ENCODE results near the gene GNAI2.
"Not testable (repeated sequence)": the region's sequence is repeated elsewhere in the genome, so short reads cannot be mapped to it uniquely, and the experiment has no call there.

Gene GNAI2

DNA sequence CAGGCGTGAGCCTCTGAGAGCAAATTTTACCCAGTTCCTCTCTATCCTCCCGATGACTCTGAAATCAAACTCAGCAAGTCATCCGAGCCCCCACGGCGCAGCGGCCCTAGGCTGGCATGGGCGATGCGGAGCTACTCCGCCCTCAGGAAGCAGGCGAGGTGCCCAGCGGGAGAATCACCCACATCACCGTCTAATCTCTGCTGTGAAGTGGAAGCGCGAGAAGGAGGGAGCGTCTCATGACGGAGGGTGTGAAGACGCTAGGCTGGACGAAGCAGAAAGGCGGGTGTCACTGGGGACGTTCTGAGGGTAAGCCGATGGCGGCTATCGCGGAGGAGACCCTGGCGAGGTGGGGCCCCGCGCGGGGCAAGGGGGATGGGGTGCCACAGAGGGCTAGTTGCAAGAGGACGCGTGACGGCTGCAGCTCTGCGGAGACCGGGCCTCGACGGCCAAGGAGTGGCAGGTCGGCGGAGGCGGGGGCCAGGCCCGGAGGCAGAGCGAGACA lies 9.1 kb upstream of the GNAI2 start:
- DNase-seq (ENCODE audit: low spot score), result no peak

- DNase-seq (ENCODE audit: low spot score), result peak; percentile 88
Observed at GRCh38 chr3:50227390-50228183, 8.4 kb upstream of the GNAI2 start.

DNA sequence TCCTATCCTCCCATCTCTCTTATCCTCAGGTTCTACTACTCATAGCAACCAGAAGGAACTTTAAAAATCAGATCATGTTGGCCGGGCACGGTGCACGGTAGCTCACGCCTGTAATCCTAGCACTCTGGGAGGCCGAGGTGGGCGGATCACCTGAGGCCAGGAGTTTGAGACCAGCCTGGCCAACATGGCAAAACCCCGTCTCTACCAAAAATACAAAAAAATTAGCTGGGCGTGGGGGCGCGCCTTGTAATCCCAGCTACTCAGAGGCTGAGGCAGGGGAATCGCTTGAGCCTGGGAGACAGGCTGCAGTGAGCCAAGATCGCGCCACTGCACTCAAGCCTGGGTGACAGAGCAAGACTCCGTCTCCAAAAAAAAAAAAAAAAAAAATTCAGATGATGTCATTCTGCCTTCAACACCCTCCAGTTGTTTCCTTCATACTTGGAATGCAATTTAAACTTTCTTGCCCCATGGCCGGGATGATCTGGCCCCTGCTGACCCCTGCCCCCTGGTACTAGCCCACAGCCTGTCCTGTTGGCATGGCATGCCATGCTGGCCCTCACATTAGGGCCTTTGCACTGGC lies 7.7 kb upstream of the GNAI2 start:
- not testable (repeated sequence) for DNase-seq (ENCODE audit: low spot score)

DNA sequence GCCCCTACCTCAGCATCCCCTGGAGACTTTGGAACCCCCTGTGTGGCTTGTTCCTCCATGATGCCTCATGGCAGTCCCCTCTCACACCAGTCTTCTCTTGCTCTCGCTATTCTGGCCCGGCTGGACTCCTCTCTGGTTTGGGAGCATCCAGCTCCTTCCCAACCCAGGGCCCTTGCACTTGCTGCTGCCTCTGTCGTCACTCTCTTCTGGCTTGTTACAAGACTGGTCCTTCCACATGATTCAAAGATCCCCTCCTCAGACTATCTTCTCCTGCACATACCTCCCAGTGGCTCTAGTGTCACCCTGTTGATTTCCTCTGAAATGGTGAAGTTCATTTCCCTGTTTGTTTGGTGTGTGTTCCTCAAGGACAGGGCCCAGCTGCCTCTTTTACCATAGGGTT lies 6.5 kb upstream of the GNAI2 start:
- no peak for DNase-seq (ENCODE audit: low spot score)

GRCh38 chr3:50230104-50230793 lies 5.8 kb upstream of the GNAI2 start:
- DNase-seq (ENCODE audit: low spot score), result no peak

DNA sequence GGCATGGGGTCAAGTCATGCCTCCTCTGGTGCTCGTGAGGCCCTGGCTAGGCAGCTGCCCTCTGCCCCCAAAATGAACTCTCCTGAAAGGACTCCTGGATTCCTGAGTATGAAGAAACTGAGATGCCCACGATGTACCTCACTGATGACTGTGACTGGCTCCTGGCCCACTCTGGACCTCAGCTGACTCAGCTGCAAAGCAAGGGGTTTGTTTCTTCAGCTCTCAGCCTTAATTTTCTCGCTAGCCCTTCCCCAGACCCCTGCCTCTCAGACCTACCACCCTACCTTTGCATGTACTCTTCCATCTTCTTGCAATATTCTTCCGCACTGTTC lies 5.2 kb upstream of the GNAI2 start:
- DNase-seq (ENCODE audit: low spot score), result no peak

DNA sequence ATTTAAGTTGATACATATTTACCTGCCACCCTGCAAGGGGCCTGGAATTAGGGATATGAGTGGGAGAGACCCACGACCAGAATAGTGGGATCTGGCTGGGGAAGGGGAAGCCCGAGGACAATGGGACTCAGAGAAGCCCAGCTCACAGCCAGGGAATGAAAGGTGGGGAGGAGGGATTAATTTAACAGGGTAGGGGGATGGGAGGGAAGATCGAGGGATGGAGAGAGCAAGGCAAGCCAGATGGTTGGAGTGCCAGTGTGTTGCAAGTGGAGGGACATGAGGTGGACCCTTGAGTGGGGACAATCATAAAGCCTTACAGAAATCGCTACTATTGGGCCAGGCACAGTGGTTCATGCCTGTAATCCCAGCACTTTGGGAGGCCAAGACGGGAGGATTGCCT lies 4.4 kb upstream of the GNAI2 start:
- DNase-seq (ENCODE audit: low spot score), result no peak

DNA sequence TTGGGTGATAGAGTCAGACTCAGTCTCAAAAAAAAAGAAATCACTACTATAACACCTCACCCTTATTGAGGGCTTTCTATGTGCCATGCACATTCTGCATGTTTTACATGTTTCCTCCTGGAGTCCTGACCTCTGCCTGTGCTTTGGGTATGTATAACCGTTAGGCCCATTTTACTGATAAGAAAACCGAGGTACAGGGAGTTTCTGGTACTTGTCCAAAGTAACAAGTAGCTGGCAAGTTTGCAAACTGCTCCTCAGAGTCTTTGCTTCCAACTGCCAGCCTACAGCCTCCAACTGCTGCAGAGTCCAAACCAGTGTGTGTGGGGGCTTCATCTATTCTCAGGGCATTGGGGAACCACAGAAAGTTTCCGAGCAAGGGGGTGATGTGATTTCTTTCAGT lies 3.7 kb upstream of the GNAI2 start:
- no peak for DNase-seq (ENCODE audit: low spot score)

- DNase-seq (ENCODE audit: low spot score), result no peak
Observed at GRCh38 chr3:50233176-50233575, 2.8 kb upstream of the GNAI2 start.

DNA sequence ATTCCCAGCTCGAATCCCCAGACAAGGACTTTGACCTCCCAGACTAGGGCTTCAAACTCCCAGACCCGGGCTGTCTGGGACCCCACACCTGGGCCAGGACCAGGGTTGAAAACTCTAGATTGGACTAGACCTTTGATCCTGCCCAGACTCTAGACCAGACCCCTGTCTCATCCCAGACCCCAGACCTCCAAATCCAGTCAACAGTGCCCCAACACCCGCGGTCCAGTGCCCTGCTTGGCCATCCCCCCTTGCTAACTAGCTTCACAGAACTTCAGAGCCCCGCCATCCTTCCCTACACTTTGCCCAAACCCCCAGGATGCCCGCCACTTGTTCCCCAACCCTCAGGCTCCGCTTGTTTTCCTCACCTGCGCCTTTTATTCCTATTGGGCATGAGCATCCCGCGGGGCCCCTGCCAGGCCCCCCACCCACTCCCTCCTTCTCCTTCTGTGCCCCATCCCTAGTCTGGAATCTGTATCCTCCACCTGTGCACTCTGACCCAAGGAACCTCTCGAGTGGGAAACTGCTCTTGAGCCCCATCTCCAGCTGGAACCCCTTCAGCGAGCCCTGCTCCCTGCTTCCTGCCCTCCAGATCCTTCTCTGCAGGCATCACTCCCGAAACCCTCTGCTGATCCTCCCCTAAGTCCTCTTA lies 604 bp downstream of the GNAI2 start:
- no peak for DNase-seq (ENCODE audit: low spot score)

DNA sequence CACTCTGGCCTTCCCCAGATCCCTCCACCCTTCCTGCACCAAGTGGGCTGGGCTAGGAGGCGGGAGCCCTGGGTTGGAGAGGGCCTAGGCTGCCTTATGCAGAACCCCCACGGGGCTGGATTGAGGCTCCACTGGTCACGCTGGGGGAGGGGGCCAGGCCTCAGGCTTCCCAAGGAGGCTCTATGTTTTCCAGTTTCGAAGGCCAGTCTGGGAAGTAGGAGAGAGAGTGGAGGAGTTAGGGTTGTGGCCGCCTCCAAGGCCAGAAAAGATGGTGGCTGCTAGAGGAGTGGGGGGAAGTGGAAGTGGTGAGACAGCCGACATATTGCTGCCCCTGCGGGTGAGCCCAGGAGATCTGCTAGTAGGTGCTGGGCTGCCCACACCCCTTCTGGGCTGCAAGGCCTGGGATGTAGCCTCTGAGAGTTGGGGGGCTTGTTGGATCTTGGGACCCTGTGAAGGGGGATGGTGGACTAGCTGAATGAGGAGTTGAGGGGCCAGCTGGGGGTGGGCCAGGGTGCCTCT lies 1.2 kb downstream of the GNAI2 start:
- peak; percentile 35 for DNase-seq (ENCODE audit: low spot score)

DNA sequence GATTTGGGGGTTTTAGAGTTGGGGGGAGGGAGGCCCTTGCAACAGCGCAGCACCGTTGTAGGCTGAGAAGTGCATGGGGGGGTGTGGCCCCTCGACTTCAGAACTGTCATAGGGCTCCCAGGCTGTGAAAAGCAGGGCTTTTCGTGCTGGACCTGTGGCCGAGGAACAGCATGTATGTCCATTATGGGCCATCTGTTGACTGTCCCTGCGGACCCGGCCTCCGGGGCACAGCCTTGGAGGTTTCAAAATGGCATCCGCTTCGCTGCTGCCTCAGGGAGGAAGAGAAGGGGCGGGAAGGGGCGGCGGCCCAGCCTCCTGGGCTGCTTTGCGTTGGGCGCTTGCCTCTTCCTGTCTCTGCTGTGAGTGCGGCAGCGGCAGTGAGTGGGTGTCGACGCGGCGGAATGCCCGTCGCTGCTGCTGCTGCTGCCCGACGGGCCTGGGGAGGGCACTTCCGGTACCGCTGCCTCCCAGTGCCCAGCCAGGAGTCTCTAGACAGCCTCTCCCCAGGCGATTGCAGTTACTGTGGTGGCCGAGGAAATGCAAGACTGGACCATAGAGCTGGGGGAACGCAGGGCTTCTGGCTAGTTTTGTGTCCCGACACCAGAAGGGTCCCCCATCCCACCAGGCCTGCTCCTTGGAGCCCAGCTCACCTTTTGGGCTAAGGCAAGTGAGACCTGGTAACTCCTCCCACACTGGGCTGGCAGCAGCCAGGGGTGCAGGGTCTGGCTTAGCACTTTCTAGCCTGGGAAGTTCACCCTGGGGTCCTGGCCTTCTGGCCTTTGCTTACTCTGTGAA lies 1.9 kb downstream of the GNAI2 start:
- DNase-seq (ENCODE audit: low spot score), result peak; percentile 39

DNA sequence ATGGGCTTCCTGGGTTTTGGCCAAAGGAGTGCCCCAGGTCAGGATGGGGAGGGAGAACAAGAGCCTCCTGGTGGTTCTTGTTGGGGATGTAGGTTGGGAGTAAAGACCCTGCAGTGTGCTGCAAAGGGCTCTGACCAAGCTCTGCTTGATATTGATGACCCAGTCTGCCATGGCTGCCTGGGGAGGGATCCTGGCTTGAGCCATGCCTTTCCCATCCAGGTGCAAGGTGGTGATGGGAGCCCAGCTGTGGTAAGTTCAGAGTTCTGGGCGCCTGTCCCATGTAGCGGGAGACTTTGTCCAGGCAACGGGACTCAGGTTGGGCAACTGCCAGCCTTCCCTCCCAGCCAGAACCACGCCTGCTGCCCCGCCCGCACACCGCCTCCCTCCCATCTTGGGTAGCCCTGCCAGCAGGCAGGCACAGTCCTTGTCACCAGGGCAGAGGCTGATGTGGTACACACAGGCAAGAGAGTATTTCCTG lies 2.6 kb downstream of the GNAI2 start:
- no peak for DNase-seq (ENCODE audit: low spot score)

- no peak for DNase-seq (ENCODE audit: low spot score)
Observed at GRCh38 chr3:50239649-50240048, 3.6 kb downstream of the GNAI2 start.

DNA sequence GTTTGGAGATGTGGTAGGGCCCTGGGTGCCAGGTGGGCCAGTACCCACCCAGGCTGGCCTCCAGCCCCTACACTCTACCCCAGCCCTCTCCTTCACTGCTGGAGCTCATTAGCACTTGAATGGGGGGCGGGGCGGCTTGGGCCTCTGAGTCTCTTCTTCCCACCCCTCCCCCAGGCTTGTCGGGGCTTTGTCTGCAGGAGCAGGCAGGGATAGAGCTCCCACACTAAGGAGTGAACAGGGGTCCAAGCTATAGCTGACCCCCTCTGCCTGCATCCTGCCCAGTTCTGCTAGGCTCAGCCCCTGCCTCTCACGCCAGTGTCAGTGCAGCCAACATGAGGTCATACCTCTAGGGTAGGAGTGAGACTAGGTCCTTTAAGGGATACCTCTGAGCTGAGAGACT lies 5.2 kb downstream of the GNAI2 start:
- no peak for DNase-seq (ENCODE audit: low spot score)

- DNase-seq (ENCODE audit: low spot score), result no peak
Observed at GRCh38 chr3:50241713-50242380, 5.8 kb downstream of the GNAI2 start.

- no peak for DNase-seq (ENCODE audit: low spot score)
Observed at GRCh38 chr3:50242381-50242770, 6.4 kb downstream of the GNAI2 start.

DNA sequence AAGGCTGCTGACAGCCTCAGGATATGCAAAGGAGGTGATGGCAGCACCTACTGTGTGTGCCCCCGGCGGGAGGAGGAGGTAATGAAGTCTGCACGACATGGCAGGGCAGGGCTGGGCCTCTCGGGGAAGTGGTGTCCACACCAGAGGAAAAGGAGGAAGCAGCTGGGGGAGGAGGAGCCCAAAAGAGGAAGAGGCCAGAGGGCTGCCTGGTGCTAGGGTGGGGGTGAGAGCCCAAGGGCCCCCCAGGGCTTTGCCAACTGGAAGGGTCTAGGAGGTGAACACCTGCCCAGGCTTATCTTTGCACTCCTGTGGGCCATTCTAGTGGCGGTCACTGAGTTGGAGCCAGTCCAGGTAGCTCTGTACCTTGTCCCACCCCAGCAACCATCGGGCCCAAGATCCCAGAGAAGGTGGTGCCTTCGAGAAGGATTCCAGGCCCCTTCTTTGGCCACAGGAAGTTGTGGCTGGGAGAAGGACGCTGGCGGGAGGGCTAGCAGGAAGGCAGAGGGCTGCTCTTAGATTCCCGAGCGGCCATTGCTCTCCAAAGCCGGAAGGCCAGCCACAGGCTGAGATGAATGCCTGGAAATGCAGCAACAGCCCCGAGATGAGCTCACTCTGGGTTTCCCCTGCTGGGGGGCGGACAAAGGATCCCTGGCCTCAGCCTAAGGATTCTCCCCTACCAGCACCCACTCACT lies 7.0 kb downstream of the GNAI2 start:
- DNase-seq (ENCODE audit: low spot score), result no peak

- DNase-seq (ENCODE audit: low spot score), result no peak
Observed at GRCh38 chr3:50243543-50243895, 7.5 kb downstream of the GNAI2 start.

DNA sequence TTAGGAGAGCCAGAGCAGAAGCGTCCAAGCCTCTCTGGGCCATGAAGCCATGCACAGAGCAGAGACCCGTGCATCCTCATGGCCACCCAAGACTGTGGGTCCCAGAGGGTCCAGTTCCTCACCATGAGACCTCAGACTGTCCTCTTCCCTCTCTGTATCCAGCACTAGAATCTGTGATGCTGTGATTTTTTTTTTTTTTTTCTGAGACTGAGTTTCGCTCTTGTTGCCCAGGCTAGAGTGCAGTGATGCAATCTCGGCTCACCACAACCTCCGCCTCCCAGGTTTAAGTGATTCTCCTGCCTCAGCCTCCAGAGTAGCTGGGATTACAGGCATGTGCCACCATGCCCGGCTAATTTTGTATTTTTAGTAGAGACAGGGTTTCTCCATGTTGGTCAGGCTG lies 8.8 kb downstream of the GNAI2 start:
- not testable (repeated sequence) for DNase-seq (ENCODE audit: low spot score)

All from SK-N-DZ (cell line).